ENCODE data around the gene TEX19.

Gene TEX19

GRCh38 chr17:82358465-82359350 is at the start of gene TEX19:
Gene TEX19 (plus strand): TSS chr17:82359247. CDS start chr17:82362151, 2,904 bp downstream.
- peak; percentile 58 for DNase-seq (ENCODE audit: low spot score)

- no peak for DNase-seq (ENCODE audit: low spot score)
These were observed 49.1 kb upstream of the TEX19 start for GRCh38 chr17:82309656-82310570.

- DNase-seq (ENCODE audit: low spot score), result no peak
These were observed 48.2 kb upstream of the TEX19 start for GRCh38 chr17:82310877-82311276.

GRCh38 chr17:82311971-82312370 is 47.1 kb upstream of the TEX19 start:
- DNase-seq (ENCODE audit: low spot score), result no peak

- DNase-seq (ENCODE audit: low spot score), result no peak
These were observed 45.6 kb upstream of the TEX19 start for GRCh38 chr17:82313195-82314011.

GRCh38 chr17:82314012-82314726 is 44.9 kb upstream of the TEX19 start:
- no peak for DNase-seq (ENCODE audit: low spot score)

GRCh38 chr17:82314727-82315605 is 44.1 kb upstream of the TEX19 start:
- DNase-seq (ENCODE audit: low spot score), result no peak

GRCh38 chr17:82315703-82316358 is 43.2 kb upstream of the TEX19 start:
- DNase-seq (ENCODE audit: low spot score), result no peak

- DNase-seq (ENCODE audit: low spot score), result no peak
These were observed 42.2 kb upstream of the TEX19 start for GRCh38 chr17:82316651-82317393.

- DNase-seq (ENCODE audit: low spot score), result no peak
These were observed 41.5 kb upstream of the TEX19 start, which contains the start of gene CD7 for GRCh38 chr17:82317394-82318168. Gene CD7 (minus strand): TSS chr17:82317608. CDS start chr17:82317495, 113 bp downstream.

- no peak for DNase-seq (ENCODE audit: low spot score)
These were observed 40.9 kb upstream of the TEX19 start for GRCh38 chr17:82318169-82318498.

- DNase-seq (ENCODE audit: low spot score), result no peak
These were observed 40.1 kb upstream of the TEX19 start for GRCh38 chr17:82318772-82319606.

- DNase-seq (ENCODE audit: low spot score), result no peak
These were observed 39.4 kb upstream of the TEX19 start for GRCh38 chr17:82319619-82320062.

- no peak for DNase-seq (ENCODE audit: low spot score)
These were observed 38.8 kb upstream of the TEX19 start for GRCh38 chr17:82320140-82320840.

- DNase-seq (ENCODE audit: low spot score), result no peak
These were observed 37.8 kb upstream of the TEX19 start for GRCh38 chr17:82320956-82321927.
